GM10248 (cell line): ENCODE results near the gene ARHGEF2.

Experiments
- CTCF ChIA-PET: fragments of 300-600 bp; sonication (Branson Sonifier 250); formaldehyde crosslinking; extraction: SDS; loops from one replicate; lab custom pipeline; 2021; ENCODE audit warnings: antibody characterized with exemption; lab: Yijun Ruan, JAX
- POLR2A ChIA-PET: fragments of 350-650 bp; sonication (Branson Sonifier 250); formaldehyde crosslinking; extraction: SDS; loops from one replicate; lab custom pipeline; 2020; ENCODE audit warnings: antibody characterized with exemption; lab: Yijun Ruan, JAX
- DNase-seq: peaks from one replicate; pipeline ENCODE4 v3.0.0; 2012; ENCODE audit errors: extremely low spot score
- CTCF ChIP-seq: IDR thresholded peaks from 2 replicates; pipeline ENCODE4 v1.5.1; 2012; ENCODE audit warnings: mild to moderate bottlenecking, low read depth; ENCODE audit errors: extremely low read depth, missing control alignments, control extremely low read depth

ARHGEF2 gene

GRCh38 chr1:156004843-156005584, 26.7 kb upstream of the ARHGEF2 start:
- ChIA-PET POLR2A (no interaction called here), CTCF (interaction anchor here (0.9 to 1.6 kb wide), 5 partner anchors 9 to 67 kb away, joined by 3 to 6 read pairs (median 4); no protein-coding TSS in a partner anchor)
- no peak for TF ChIP-seq CTCF
- no peak for DNase-seq

GRCh38 chr1:156003923-156004188, 25.5 kb upstream of the ARHGEF2 start:
- no peak for TF ChIP-seq CTCF
- CTCF ChIA-PET = interaction anchor here (1.6 kb wide), 1 partner anchor 14 kb away, joined by 8 read pairs; no protein-coding TSS in a partner anchor
- no peak for DNase-seq
- POLR2A ChIA-PET = no interaction called here

GRCh38 chr1:156002188-156002911, 24.0 kb upstream of the ARHGEF2 start:
- ChIA-PET POLR2A (no interaction called here), CTCF (interaction anchor here (1.4 to 3.5 kb wide), 3 partner anchors 12 to 64 kb away, joined by 3 to 13 read pairs (median 11); no protein-coding TSS in a partner anchor)
- DNase-seq = no peak
- no peak for TF ChIP-seq CTCF

- TF ChIP-seq CTCF = no peak
- DNase-seq = no peak
- POLR2A ChIA-PET = no interaction called here
- CTCF ChIA-PET = interaction anchor here (1.4 to 3.5 kb wide), 4 partner anchors 12 to 65 kb away, joined by 3 to 13 read pairs (median 8); no protein-coding TSS in a partner anchor
Measured at GRCh38 chr1:156001662-156002171, 23.4 kb upstream of the ARHGEF2 start.

GRCh38 chr1:156001021-156001661, 22.8 kb upstream of the ARHGEF2 start:
- CTCF ChIA-PET = interaction anchor here (1.4 to 3.5 kb wide), 3 partner anchors 11 to 65 kb away, joined by 4 to 13 read pairs (median 11); no protein-coding TSS in a partner anchor
- no peak for DNase-seq
- TF ChIP-seq CTCF = no peak
- POLR2A ChIA-PET = no interaction called here

- ChIA-PET POLR2A (no interaction called here), CTCF (interaction anchor here (1.4 to 3.5 kb wide), 3 partner anchors 10 to 67 kb away, joined by 4 to 11 read pairs (median 5); no protein-coding TSS in a partner anchor)
- TF ChIP-seq CTCF = no peak
- no peak for DNase-seq
Measured at GRCh38 chr1:155999964-156000363, 21.6 kb upstream of the ARHGEF2 start.
